T1000 (cell line): ENCODE measurements around the gene POMC.
"Not testable (repeated sequence)": the region's sequence is repeated elsewhere in the genome, so short reads cannot be mapped to it uniquely, and the experiment has no call there.

ENCODE experiments used
- DNase-seq: peaks from one replicate; lab custom pipeline; 2025; ENCODE audit warnings: mixed read lengths; lab: John Stamatoyannopoulos, UW

The POMC gene

GRCh38 chr2:25132299-25132635, 36.1 kb downstream of the POMC start:
- DNase-seq, result no peak

DNA sequence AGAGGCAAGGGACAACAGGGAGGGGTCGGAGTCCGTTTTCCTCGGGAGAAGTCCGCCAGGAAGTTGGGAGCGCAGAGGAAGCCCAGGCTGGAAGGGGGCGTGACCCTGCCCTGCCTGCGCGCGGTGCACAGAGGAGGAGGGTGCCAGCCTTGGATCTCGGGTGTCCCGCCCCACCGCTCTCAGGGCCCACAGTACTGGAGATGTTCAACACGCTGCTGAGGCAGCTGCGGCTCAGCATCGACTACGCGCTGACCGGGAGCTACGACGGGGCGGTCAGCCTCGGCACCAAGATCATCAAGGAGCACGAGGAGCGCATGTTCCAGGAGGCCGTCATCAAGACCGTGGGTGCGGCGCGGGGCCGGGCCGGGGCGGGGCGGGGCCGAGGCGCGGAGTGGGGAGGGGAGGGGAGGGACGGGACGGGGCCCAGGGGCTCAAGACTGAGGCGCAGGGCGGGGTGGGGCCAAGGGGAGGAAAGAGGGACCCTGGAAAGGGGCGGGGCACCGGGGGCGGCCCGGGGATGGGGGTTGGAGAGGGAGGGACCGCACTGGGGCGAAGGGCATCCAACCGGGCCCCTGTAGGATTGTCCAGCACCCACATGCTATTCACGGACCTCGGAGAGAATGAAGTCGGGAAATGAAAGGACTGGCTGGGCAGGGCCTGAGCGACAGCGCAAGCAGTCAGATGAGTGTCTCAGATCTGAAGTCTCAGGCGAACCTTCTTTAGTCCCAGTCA, 36.6 kb downstream of the POMC start:
- no peak for DNase-seq

- no peak for DNase-seq
Observed at GRCh38 chr2:25131253-25131566, 37.2 kb downstream of the POMC start.

- no peak for DNase-seq
Observed at GRCh38 chr2:25129901-25130520, 38.4 kb downstream of the POMC start.

GRCh38 chr2:25127646-25128045, 40.7 kb downstream of the POMC start:
- DNase-seq, result no peak

- DNase-seq, result not testable (repeated sequence)
Observed at GRCh38 chr2:25127071-25127470, 41.3 kb downstream of the POMC start.

- DNase-seq, result no peak
Observed at GRCh38 chr2:25125976-25126375, 42.4 kb downstream of the POMC start.

DNA sequence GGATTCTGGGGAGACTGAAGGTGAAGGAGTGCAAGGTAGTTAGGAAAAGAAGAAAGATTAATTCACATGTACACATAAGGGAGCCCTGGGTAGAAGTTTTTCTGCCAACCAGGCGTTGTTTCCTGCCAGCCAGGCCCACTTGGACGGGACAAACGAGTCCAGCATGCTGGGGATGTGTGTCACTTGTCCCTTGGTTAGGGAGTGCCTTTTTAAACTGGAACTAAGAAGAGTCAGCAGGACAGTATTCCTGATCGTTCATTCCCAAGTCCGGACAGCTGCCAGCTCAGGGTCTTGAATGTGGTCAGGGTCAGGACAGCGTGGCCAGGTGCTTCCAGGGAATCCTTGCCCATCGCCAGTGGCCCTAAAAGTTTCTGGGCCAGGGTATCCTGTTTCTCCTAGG, 43.2 kb downstream of the POMC start:
- no peak for DNase-seq

- DNase-seq, result no peak
Observed at GRCh38 chr2:25123682-25124081, 44.7 kb downstream of the POMC start.

GRCh38 chr2:25122367-25122766, 46.0 kb downstream of the POMC start:
- no peak for DNase-seq

- DNase-seq, result no peak
Observed at GRCh38 chr2:25119263-25119662, 49.1 kb downstream of the POMC start.

GRCh38 chr2:25116956-25117355, 51.4 kb downstream of the POMC start:
- no peak for DNase-seq

DNA sequence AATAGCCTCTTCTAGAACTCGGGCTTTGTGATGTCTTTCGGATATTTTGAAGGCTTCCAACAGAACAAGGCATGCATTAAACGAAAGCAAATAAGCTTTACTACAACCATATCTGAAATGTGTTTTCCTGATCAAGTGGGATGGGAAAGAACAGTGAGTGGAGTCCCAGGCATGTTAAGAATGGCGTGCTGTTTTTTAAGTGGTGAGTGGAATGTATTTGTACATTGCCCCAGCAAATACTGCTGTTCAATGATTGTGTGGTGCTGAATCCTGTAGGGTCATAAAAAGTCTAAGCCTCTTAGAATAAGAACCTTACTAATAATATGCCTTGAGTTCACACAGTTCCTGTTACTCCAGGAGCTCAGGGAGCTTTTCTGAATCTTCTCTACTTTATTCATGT, 52.5 kb downstream of the POMC start:
- DNase-seq, result no peak

GRCh38 chr2:25115249-25115883, 53.0 kb downstream of the POMC start:
- no peak for DNase-seq

DNA sequence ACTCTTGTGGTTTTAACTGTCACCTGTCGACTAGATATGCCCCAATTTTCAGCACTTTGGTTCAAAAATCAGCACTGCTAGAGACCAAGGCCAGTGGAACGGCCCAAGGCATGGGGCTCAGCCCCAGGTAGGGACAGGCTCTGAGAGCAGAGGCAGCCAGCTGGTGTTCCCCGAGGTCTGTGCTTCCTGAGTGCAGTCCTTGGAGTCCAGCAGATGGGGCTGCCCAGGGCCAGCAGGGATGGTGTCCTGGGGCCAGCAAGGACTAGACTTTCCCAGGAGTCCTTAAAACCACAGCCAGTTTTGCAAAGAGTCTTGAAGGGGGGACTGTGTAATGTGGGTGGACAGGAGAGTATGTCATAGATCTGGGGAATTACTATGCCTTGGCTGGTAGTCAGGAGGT, 56.3 kb downstream of the POMC start:
- DNase-seq, result no peak
